ENCODE results near the gene ZGPAT.

Gene ZGPAT

DNA sequence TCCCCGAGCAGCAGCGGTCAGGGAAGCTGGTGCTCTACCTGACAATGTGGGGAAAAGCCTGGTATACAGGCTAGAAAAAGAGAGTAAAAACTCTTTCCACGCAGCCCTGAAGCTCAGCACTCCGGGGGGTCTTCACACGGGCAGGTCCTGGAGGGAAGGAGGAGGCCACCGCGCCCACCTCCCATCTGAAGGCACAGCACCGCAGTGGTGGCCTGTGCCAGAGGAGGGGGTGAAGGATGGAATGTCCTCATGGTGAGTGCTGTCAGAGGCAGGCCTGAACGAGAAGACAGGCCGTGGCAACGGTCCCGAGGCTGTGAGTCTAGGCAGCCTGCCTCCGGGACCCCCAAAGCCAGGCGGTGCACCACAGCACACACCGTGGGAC lies 37.6 kb downstream of the ZGPAT start:
- DNase-seq = no peak

DNA sequence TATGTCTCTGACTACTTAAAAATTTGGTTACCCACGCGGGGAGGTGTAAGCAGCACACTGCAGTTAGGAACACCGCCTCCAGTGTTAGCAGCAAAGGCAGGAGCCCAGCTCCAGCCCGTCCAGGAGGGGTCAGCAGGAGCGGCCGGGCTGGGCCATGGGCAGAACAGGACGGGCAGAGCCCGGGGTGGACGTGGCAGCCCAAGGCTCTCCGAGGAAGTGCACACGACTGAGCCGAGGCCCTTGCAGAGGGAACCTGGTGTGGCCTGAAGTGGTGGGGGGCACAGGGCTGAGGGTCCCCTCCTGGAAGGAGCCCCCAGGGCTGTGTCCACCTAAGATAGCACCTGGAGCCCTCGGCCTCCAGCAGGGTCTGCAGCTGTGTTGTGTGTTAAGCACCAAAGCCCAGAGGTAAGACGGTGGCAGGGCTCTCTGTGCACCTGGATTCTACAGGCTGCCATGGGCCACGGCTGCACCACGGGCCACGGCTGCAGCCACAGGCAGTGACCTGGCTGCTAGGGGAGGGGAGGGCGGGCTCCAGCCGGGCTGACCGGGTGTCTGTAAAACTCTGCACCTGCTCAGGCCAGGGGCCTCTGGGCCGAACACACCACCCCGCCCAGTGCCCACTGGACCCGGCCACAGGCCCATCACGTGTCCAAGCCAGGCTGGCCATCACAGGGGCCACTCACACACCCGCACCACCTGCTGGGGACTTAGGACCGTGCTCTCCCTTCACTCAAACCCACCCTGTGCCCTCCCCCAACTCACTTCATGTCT lies 38.3 kb downstream of the ZGPAT start:
- DNase-seq = no peak

DNA sequence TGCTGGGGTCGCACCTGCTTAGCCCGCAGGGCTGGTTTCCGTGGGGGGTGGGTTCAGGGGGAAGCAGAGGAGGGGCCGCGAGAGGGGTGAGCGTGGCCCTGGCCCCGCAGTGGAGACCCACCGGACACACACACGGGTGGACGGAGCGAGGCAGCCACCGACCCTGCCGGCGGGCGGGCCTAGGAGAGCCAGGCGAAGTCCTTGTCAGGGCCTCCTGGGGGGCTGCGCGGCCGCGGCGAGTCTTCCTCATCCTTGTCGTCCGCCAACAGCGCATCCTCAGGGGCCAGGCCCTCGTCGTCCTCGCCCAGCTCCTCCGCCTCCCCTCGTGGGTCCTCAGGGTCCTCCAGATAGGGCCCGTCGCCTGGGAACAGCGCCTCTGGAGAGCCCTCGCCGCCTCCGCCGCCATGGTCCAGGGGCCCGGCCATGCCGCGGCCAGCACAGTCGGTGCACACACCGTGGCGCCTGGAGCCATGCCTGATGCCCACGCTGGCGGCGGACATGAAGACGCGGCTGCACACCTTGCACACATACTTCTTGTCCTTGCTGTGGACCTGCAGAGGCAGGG lies 39.0 kb downstream of the ZGPAT start:
- no peak for DNase-seq

DNA sequence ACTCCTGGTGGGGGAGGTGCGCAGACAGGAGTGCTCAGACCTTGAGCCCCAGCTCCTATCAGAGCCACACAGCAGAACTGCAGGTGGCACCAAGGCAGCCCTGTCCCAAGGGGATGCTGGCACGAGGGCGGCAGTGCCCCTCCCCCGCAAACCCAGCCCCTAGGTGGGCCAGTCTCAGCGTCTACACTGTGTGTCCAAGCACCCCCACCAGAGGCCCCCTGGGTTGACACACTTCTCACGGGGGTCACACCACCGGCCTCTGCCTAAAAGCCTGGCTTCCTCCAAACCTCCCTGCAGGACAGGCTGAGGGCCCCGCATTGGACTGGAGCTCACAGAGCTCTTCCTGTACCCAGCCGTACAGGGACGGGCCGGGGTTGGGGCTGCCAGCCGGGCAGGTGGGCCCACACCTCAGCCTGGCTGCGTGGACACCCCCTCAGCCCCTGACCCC lies 39.8 kb downstream of the ZGPAT start:
- DNase-seq = no peak

DNA sequence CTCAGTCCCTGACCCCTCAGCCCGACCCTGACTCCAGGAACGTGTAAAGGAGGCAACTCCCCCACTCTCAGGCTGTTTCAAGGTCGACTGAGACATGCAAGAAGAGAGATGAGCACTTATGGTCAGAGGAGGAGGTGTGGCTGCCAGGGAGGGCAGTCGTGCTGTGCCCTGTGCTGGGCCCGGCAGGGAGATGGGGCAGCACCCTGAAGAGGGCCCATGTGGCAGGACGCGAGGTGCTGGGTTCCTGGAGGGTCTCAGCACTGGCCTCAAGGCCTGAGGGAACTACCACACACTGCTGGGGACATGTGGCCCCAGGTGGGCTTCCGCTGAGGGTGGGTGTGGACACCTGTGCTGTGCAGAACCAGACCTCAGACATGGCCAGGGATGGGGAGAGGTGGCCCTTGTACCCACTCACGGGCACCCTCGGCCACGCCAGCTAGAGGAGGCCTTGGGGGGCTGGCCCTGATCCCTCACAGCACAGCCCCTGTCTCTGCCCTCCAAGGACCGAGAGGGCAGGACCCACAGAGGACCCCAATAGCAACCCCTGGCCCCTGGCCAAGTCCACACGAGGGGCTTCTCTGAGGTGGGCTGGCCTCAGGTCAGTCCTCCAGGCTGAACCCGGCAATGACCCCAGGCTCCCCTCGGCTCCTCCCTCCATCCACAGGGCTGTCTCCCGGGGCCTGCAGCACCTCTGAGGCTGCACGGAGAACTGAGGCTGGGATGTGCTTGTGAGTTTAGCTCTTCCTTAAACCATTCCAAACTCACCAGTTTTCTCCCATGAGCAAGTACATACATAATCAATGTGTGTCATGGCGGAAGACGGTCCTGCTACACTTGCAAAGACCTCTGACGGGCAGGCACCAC lies 40.5 kb downstream of the ZGPAT start:
- no peak for DNase-seq

DNA sequence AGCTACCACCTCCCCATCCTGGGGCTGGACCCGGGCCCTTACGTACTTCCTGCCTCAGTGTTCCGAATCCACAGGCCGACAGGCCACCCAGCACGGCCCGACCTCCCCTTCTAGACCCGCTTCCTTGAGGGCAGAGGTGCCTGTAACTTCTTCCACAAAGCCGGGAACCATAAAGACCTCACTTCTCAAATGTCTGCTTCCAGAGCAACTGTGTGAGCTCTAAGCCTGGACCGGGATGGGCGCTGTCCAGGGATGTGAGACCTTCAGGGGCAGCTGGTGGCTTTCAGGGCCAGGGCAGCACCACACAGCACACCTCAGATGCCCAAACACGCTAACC lies 41.1 kb downstream of the ZGPAT start:
- no peak for DNase-seq

DNA sequence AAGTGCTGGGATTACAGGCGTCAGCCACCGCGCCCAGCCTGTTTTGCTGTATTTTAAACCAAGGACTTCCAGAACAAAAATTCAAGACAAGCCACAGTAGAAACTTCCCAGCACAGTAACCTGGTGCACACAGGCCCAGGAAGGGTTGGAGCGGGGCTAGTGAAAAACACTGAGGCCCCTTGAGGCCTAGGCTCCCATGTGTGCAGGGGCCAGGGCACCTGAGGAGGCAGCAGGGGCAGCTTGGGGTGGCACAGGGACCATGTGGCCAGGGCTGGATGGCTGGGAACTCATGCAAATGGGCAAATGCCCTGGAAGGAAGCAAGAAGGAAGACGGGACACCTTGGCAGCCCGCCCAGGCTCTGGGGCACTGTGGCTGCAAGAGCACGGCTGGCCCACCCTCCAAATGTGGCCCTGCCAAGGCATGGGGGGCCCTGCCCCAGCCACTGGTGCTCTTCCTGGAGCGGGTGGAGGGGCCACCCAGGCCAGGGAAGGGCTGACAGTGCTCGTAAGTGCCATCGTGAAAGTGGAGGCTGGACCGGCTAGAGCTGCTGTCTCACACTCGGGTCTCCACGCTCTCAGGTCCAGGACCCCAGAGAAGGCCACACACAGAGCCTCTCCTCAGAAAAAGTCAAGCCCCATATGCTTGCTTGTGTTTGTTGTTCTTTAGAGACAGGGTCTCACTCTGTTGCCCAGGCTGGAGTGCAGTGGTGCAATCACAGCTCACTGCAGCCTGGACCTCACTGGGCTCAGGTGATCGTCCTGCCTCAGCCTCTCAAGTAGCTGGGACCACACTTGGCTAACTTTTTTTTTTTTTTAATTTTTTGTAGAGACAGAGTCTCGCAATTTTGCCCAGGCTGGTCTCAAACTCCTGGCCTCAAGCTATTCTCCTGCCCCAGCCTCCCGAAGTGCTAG lies 42.0 kb downstream of the ZGPAT start:
- DNase-seq = no peak

DNA sequence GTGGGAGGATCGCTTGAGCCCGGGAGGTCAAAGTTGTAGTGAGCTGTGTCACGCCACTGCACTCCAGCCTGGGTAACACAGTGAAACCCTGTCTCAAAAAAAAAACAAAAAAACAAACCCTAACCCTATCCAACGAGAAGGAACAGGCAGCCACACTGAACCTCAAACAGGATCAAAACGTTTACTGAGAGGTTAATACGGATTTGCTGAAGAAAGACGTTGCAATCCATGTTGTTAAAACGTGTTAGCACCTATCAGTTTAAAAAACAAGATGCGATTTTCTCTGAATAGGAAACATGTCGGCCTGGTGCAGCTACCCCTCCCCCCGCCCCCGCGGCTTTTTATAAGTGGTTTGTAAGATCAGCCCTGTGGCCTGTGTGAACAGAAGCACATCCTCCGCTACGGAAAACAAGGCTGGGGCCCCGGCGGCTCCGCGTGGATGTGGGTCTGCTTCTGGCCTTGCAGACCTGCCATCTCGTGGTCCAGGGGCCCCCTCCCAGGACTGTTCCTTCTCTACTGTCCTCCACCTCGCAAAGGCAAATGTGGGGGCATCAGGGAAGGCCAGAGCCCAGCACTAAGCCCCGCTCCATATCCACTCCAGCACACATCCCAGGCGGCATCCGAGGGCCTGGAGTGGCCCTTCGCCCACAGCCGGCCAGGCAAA lies 43.1 kb downstream of the ZGPAT start:
- DNase-seq = no peak

DNA sequence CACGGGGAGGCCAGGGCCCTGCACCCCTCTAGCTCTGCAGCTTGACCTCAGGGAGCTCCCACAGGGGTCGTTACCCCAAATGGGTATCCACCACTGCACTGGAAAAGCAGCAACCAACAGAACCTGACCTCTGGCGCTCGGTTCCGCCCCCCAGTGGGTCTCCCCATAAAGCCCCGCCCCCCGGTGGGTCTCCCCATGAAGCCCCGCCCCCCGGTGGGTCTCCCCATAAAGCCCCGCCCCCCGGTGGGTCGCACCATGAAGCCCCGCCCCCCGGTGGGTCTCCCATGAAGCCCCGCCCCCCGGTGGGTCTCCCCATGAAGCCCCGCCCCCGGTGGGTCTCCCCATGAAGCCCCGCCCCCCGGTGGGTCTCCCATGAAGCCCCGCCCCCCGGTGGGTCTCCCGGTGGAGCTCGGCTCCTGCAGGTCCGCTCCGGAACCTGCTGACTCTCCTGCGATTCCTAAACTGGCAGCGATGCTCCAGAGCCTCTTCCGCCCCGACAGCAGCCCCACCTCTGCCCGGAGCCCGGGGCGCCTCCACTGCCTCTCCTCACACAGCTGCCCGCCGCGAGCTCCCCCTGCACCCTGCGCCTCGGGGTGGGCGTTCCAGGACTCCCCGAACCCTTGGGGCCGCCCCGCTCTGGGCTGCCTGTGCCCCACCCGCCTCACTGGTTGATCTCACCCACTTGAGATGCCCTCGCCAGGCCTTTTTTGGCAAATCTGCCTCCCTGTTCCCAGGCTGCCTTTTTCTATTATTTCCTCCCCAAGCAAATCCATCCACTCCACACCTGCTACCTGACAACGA lies 43.8 kb downstream of the ZGPAT start:
- DNase-seq = no peak

DNA sequence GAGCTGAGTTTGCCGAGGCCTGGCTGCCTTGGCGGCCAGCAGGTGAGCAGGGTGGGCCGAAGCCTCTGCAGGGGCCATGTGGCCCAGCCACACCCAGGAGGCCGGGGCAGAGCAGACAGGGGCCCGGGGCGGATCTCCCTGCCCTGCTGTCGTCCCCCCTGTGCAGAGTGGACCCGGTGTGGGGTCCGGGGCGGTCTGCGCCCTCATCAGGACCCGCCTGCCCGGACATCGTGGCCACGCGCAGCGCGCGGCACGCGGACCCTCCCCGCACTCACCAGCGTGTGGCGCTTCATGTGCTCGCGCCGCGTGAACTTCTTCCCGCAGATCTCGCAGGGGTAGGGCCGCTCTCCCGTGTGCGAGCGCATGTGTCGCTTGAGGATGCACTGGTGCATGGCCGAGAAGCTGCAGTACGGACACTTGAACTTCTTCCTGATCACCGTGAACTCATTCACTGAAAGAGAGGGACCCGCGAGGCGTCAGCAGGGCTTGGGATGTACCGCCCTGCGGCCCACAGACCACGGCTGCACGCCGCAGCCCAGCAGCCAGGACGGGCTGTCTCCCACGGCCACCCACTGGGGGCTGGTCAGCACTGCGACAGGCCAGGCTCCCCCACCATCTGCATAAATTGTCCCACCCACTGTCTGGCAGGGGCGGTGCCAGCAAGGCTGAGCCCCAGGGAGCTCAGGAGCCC lies 44.7 kb downstream of the ZGPAT start:
- DNase-seq = no peak

DNA sequence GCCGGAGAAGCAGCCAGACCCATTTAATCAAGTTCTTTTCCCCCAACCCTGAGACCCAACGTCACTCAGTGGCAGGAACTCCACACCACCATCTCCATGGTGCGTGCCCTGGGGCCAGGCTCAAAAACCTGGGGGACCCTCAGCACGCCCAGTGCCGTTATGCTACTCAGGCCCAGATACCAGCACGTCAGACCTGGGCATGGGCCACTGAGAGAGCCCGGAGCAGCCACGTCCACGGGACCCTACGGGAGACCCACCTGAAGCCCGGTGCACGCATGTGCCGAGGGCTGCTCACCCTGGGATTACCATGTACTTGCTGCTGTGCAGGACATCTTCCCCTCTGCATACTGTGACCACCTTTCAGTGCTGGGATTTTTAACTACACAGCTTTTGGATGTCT lies 45.5 kb downstream of the ZGPAT start:
- DNase-seq = no peak

DNA sequence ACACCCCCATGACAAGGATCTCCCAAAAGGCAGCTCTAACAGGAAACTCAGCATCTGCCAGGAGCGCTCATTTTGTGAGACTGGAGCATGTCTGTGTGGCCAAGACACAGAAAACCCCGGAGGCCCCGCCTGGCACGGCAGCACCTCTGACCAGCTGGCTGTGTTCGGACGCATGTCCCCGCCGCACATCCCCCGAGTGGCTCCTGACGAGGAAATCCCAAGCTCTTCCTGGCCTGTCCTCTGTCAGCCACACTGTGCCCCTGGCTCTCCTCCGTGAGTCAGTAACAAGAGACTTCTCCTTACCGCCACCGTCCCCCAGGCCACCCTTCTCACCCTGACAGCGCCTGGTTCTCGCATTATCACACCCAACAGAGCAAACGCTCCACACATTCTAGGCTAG lies 46.2 kb downstream of the ZGPAT start:
- DNase-seq = no peak

DNA sequence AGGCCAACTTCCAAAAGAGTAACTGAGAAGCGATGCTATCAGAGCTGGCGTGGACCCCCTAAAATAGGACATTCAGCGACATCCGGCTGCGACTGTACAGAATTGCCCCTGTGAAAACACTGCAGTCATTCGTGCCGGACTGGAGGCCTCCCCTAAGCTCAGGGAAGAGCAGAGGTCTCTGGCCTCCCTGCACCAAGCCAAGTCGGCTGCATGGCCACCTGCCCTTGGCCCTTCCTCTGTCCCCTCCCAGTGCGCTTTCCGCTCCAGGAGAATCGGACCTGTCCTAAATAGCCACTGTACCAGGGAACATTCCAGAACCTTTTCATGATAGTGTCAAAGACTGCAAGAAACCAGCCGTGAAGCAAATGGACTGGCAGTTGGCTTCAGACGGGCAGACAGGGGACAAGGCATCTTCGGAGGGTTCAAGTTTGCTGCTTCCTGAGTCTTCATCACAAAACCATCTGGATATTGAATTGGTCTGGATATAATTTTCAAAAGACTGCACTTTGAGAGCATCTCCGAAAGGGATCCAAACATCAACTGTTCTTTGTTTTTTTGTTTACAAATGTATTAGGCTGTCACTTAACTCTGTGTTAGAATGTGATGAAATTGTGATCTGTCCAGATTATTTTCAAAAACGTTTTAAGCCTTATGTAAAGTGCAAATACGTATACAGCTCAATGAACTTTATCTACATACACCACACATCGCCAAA lies 48.3 kb downstream of the ZGPAT start:
- DNase-seq = no peak

DNA sequence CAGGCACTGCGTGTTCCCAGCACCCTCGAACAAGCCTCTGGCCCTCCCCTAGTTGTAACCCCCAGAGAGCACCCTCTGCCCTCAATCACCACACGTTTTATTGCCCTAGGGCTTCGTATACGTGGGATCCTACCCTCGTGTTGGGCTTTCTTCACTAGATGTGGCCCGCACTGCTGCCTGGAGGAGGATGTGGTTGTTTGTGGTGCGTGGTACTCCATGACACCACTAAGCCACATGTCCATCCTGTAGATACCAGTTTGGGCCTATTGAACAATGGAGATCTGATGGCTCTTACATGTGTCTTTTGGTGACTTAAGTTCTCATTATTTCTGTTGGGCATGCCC lies 48.8 kb downstream of the ZGPAT start:
- no peak for DNase-seq

DNA sequence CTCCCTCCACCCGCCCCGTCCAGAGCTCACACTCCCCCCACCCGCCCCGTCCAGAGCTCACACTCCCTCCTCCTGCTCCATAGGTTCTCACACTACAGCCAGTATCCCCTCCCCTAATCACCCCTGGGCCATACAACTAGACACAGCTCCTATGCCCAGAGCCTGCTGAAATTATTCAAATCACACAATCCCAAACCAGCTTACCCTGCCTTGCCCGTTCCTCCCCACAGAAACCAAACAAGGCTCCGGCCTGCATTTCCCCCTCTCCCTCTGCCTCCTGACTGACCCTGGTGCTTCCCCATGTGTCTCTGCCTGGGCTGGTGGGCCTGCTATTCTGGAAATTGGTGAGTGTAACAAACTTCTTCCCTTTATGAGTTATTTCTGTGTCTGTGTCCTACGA lies 50.3 kb downstream of the ZGPAT start:
- DNase-seq = no peak

DNA sequence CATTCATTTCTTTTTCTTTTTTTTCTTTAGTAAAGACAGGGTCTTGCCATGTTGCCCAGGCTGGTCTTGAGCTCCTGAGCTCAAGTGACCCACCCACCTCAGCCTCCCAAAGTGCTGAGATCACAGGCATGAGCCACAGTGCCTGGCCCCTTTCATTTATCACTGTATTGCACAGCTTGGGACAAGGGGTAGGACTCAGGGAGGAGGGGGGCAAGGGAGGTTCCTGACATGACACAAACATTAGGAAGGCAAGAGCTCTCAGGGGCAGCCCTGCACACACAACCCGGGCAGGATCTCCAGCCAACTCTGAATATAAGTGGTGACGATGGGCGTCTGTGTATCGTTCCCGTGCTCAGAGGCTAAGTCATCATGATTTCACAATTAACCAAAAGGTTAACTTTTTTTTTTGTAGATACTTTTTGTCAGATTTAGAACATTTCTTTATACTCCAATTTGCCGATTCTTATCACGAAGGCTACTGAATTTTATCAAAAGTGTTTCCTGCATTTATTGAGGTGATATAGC lies 51.6 kb downstream of the ZGPAT start:
- no peak for DNase-seq

DNA sequence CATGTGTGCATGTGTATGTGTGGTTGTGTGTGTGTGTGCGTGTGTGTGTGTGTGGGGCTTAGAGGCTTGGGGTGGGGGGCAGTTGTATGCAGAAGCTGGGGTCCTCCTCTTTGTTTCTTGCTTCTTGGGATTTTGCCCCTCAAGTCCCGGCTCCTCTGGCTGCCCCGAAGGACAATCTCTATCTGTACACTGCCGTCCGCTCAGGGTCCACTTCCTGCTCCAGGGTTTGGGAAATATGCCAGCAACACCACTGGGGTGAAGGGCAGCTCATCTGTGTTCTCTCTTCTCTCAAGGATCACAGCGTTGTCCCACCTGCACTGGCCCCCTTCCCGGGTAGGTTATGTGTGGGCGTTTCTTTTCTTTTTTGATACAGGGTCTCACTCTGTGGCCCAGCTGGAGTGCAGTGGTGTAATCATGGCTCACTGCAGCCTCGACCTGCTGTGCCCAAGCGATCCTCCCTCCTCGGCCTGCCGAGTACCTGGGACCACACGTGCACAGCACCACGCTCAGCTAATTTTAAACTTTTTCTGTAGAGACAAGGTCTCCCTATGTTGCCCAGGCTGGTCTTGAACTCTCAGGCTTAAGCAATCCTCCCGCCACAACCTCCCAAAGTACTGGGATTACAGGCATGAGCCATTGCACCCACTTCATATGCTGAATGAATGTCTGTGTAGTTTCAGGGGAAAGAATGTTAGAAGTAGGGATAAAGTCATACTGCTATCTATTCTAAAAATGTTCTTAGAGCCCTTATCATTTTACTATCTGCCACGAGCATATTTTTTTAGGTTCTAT lies 57.4 kb downstream of the ZGPAT start:
- no peak for DNase-seq

DNA sequence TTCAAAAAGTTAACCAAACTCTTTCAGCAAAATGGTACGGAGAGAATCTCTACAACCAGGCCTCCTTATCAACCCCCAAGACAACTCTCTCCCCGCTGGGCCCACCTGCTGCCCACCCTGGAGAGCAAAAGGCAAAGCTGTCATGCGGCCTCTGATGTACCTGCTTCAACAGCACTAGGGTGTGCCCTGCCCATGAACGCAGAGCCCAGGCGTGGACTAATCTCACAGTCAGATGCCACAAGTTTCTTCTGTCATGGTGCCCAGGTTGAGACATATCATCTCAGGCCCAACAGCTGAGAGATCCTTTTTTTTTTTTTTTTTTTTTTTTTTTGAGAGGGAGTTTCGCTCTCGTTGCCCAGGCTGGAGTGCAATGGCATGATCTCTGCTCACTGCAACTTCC lies 58.1 kb downstream of the ZGPAT start:
- DNase-seq = no peak

DNA sequence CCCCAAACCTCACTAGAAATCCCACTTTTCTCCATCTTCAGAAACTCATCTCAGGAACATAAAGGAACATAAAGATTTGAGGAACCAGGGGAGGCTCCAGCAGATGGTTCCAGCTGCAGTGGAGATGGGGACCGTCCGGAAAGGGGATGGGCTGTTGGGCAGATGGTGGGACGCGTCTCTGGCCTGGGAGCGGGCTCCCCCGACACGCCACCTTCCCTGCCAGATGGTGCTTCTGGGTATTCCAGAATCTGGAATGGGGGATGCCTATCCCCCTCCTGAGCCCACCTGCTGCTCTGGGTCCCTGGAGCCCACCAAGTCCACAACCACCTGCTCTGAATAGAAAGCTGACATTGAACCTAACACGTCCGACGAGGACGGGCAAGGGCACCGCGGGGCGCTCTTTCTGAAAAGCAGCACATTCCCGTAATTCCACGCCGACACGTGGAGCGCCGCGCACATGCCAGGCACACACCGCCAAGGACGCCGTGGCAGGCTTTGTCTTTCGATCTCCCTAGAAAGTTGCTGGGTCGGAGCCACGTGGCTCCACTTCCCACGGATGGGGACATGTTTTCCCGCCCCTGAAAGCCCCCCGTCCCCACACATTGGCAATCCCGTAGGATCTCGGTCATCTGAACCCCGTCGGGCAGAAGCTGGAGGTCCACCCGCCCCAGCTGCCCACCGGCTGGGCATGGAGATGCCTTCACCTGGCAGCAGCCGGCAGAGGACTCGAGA lies 59.0 kb downstream of the ZGPAT start:
- DNase-seq = no peak
